CD4-positive, alpha-beta T cell (primary cell): ENCODE data around the gene OR1I1. TPM values are rescaled to one million over a fixed set of nuclear protein-coding genes. Genes with fewer than 3 reads are reported as not detected.

Source experiments
- ATAC-seq: fragments of 200-7000 bp; cut with Tn5 transposase; one replicate; pipeline ENCODE4 v1.10.0; 2022; ENCODE audit warnings: mild to moderate bottlenecking; ENCODE audit not compliant: poor library complexity
- CTCF ChIA-PET: fragments of 350-600 bp; sonication (Branson Sonifier 250); formaldehyde crosslinking; loops from one replicate; lab custom pipeline; 2021; ENCODE audit warnings: antibody characterized with exemption, inconsistent platforms; lab: Charles Lee
- POLR2A ChIA-PET: fragments of 350-600 bp; sonication (Branson Sonifier 250); formaldehyde crosslinking; loops from one replicate; lab custom pipeline; 2021; ENCODE audit warnings: antibody characterized with exemption, inconsistent platforms; lab: Charles Lee
- DNase-seq, 14 experiments: peaks; one replicate each; pipeline ENCODE4 v3.0.0-alpha.2; 2013 to 2020; ENCODE audit warnings: mixed read lengths in 2 of 14
- H3K27ac ChIP-seq, 2 donors: one replicate each; pipeline versions ENCODE4 v1.5.1 to v1.7.0; 2013; ENCODE audit warnings: low read length in 2 of 2, low read depth in 1 of 2, mild to moderate bottlenecking in 1 of 2
- H3K27me3 ChIP-seq, 2 experiments: 1 replicate in 1 of 2; 2 replicates in 1 of 2; pipeline versions ENCODE4 v1.6.1 to v1.7.0; 2013; ENCODE audit warnings: low read length in 2 of 2, control low read depth in 1 of 2, mild to moderate bottlenecking in 1 of 2, moderate library complexity in 1 of 2; ENCODE audit not compliant: insufficient read depth in 2 of 2, control insufficient read depth in 1 of 2
- H3K36me3 ChIP-seq: one replicate; pipeline ENCODE4 v1.6.1; 2013; ENCODE audit warnings: low read length, control low read depth; ENCODE audit not compliant: insufficient read depth
- H3K4me1 ChIP-seq: one replicate; pipeline ENCODE4 v1.6.1; 2013; ENCODE audit warnings: low read length, control low read depth; ENCODE audit not compliant: insufficient read depth
- H3K4me3 ChIP-seq: one replicate; pipeline ENCODE4 v1.5.1; 2013; ENCODE audit warnings: mild to moderate bottlenecking, low read length, moderate library complexity
- H3K9me3 ChIP-seq, 2 experiments: 1 replicate in 1 of 2; 2 replicates in 1 of 2; pipeline versions ENCODE4 v1.6.1 to v1.7.0; 2013; ENCODE audit warnings: low read length in 2 of 2, mild to moderate bottlenecking in 2 of 2, control low read depth in 1 of 2, moderate library complexity in 1 of 2; ENCODE audit not compliant: control insufficient read depth in 1 of 2, insufficient read depth in 1 of 2
- H3K27ac Mint-ChIP-seq: one replicate; pipeline ENCODE4 v1.8.0; 2020; ENCODE audit warnings: mixed read lengths
- H3K27me3 Mint-ChIP-seq: one replicate; pipeline ENCODE4 v1.8.0; 2021; ENCODE audit warnings: mixed read lengths
- H3K36me3 Mint-ChIP-seq: one replicate; pipeline ENCODE4 v1.8.0; 2021; ENCODE audit warnings: low read depth, mixed read lengths
- H3K4me1 Mint-ChIP-seq: one replicate; pipeline ENCODE4 v1.8.0; 2021; ENCODE audit warnings: low read depth, mixed read lengths
- H3K4me3 Mint-ChIP-seq: one replicate; pipeline ENCODE4 v1.8.0; 2020; ENCODE audit warnings: mild to moderate bottlenecking, mixed read lengths
- H3K9me3 Mint-ChIP-seq: one replicate; pipeline ENCODE4 v1.8.0; 2020; ENCODE audit warnings: mixed read lengths
- intact Hi-C, 2 experiments: fragments of 100-400 bp; cut with DNase I in 1 of 2; cut with micrococcal nuclease in 1 of 2; formaldehyde crosslinking; loops; one replicate each; pipeline versions ENCODE4 v1.15.1 to v1.9.0; 2023 to 2025; cut with DNase I, micrococcal nuclease
- total RNA-seq, 174 experiments: library from RNA in 2 of 174; stranded (reverse) in 2 of 174; gene quantifications; one replicate each; pipeline ENCODE4 v1.2.3 and lab custom pipeline; 2021 to 2026
- TF ChIP-seq, protein P1 (sequence below): fragments of 200-600 bp; IDR thresholded peaks from one replicate; pipeline ENCODE4 v1.8.0; 2022; ENCODE audit warnings: antibody characterized with exemption, mild to moderate bottlenecking

OR1I1 gene
- total RNA-seq, 2 experiments from 2014 or later, result not detected

DNA sequence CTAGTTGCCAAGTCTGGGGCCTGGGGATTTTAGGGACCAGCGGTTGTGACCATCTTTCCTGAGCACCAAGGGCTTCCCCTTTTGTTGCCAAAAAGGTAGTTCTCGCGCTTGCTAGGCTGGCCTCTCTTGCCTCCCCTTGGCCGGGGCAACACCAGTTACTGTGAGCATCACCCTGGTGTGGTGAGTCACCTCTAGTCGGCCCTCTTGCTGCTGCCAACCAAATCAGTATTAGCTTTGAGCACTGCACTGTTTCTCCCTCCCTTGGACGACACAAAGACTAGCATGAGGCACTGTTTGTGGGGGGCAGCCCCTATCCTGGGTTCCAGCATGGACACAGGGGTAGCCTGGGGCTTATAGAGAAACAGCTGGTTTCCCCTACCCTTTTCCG is 32.1 kb downstream of the OR1I1 start:
- ChIA-PET POLR2A (no interaction called here), CTCF (no interaction called here)
- DNase-seq, result no peak

DNA sequence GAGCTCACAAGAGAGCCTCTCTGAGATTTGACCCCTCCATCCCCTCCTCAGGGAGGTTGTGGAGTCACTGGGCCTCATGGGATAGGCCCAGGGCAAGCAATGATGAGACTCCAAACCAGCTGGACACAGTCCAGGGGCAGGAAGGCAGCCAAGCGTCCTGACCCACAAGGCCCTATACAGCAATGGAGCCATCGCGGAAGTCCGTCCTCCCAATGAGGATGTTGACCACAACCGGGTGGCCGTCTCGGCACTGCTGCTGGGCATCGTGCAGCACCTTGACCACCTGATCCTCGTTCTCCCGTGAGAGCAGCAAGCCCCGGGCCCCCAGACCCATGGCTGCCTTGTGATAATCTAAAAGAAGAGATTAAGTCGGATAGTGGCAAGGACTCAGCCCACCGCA is 33.1 kb downstream of the OR1I1 start:
- DNase-seq (no peak), ATAC-seq (no peak)
- Mint-ChIP-seq H3K27me3 (no peaks in the 10 kb centered on the region), H3K4me1 (no peaks in the 10 kb centered on the region), H3K9me3 (no peaks in the 10 kb centered on the region), H3K27ac (no peak overlapping the region), H3K4me3 (no peak overlapping the region), H3K36me3 (peaks cover 36% of the 10 kb centered on the region)
- H3K36me3 ChIP-seq, result peaks cover 48% of the 10 kb centered on the region
- no peak overlapping the region for H3K4me3 ChIP-seq
- no peak overlapping the region for H3K27ac ChIP-seq
- ChIA-PET CTCF (no interaction called here), POLR2A (no interaction called here)
- TF ChIP-seq, protein P1, sequence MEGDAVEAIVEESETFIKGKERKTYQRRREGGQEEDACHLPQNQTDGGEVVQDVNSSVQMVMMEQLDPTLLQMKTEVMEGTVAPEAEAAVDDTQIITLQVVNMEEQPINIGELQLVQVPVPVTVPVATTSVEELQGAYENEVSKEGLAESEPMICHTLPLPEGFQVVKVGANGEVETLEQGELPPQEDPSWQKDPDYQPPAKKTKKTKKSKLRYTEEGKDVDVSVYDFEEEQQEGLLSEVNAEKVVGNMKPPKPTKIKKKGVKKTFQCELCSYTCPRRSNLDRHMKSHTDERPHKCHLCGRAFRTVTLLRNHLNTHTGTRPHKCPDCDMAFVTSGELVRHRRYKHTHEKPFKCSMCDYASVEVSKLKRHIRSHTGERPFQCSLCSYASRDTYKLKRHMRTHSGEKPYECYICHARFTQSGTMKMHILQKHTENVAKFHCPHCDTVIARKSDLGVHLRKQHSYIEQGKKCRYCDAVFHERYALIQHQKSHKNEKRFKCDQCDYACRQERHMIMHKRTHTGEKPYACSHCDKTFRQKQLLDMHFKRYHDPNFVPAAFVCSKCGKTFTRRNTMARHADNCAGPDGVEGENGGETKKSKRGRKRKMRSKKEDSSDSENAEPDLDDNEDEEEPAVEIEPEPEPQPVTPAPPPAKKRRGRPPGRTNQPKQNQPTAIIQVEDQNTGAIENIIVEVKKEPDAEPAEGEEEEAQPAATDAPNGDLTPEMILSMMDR, result no peak
- peaks cover 0 to 17% of the 10 kb centered on the region in 2 experiments for H3K9me3 ChIP-seq
- intact Hi-C loops, result no loop called here
- H3K4me1 ChIP-seq, result no peaks in the 10 kb centered on the region
- no peaks in the 10 kb centered on the region for H3K27me3 ChIP-seq

More for the DNA sequence above, 32.1 kb downstream of the OR1I1 start:
- peaks cover 0 to 11% of the 10 kb centered on the region in 2 experiments for H3K9me3 ChIP-seq
- no peaks in the 10 kb centered on the region for H3K27me3 ChIP-seq
- Mint-ChIP-seq H3K4me1 (no peaks in the 10 kb centered on the region), H3K36me3 (peaks cover 27% of the 10 kb centered on the region), H3K4me3 (no peak overlapping the region), H3K27me3 (no peaks in the 10 kb centered on the region), H3K9me3 (no peaks in the 10 kb centered on the region), H3K27ac (no peak overlapping the region)
- H3K36me3 ChIP-seq, result peaks cover 41% of the 10 kb centered on the region
- TF ChIP-seq, protein P1, result no peak
- H3K4me1 ChIP-seq, result no peaks in the 10 kb centered on the region
- no peak overlapping the region for H3K4me3 ChIP-seq
- no peak overlapping the region for H3K27ac ChIP-seq
- intact Hi-C loops, result no loop called here
- ATAC-seq, result no peak

DNA sequence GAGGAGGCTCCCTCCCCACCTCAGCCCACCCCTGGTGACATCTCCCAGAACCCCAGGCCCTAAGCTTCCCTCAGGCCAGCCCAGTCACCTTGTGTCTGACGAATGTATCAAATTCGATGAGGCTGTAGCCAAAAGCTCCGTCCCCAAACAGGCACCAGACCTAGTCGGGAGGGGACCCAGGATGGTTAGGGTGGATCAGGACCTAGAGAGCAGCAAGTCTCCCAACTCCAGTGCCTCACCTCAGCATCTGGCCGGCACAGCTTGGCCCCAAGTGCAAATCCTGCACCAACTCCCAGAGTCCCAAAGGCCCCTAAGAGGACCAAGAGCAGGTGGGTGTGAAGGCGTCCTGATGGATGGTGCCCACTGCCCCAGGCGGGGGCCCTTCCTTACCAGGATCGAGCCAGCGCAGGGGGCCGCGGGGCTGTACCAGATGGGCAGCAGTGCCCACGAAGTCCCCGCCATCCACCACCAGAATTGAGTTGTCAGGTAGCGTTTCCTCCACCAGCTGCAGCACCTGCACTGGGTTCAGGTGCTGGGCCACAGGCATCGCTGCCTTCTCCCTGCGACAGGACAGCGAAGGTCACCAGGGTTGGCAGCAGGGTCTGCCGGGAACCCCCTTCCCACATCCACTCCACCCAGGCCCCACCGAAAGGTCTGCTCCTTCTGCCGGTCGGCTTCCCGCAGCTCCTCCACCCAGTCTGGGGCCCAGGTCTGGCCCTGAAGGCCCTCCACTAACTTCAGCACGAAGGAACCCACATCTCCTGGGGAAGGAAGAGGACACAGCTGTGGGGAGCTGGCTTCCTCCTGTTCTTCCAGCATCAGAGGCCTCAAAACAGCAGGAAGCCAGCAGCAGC is 34.0 kb downstream of the OR1I1 start:
- Mint-ChIP-seq H3K27ac (no peak overlapping the region), H3K27me3 (no peaks in the 10 kb centered on the region), H3K4me1 (no peaks in the 10 kb centered on the region), H3K36me3 (peaks cover 45% of the 10 kb centered on the region), H3K9me3 (no peaks in the 10 kb centered on the region), H3K4me3 (no peak overlapping the region)
- DNase-seq (no peak), ATAC-seq (no peak)
- intact Hi-C loops, result no loop called here
- Histone ChIP-seq H3K27me3 (no peaks in the 10 kb centered on the region), H3K9me3 (peaks cover 0 to 17% of the 10 kb centered on the region in 2 experiments), H3K4me3 (no peak overlapping the region), H3K36me3 (peaks cover 54% of the 10 kb centered on the region), H3K4me1 (no peaks in the 10 kb centered on the region), H3K27ac (no peak overlapping the region)
- ChIA-PET CTCF (no interaction called here), POLR2A (no interaction called here)
- TF ChIP-seq, protein P1, result no peak
